Naive thymus-derived CD8-positive, alpha-beta T cell (primary cell): Measurements from ENCODE around the gene PAX5. TPM values are rescaled to one million over a fixed set of nuclear protein-coding genes. Genes with fewer than 3 reads are reported as not detected.

ENCODE experiments used
- ATAC-seq, 2 donors: fragments of 150-1000 bp; cut with Tn5 transposase in 1 of 2; sonication (Bioruptor Pico), chemical (Tn5 transposase) in 1 of 2; 1 replicate in 1 of 2; 2 replicates in 1 of 2; pipeline ENCODE4 v1.10.0; 2021; ENCODE audit warnings: mild to moderate bottlenecking in 2 of 2, moderate library complexity in 2 of 2
- POLR2A ChIA-PET: fragments of 350-600 bp; sonication (Branson Sonifier 250); formaldehyde crosslinking; loops from one replicate; lab custom pipeline; 2021; ENCODE audit warnings: antibody characterized with exemption; lab: Charles Lee
- DNase-seq, 10 donors: peaks; one replicate each; pipeline versions ENCODE4 v3.0.0 to v3.0.0-alpha.2; 2020 to 2022
- H3K27ac Mint-ChIP-seq, 10 donors: one replicate each; pipeline ENCODE4 v1.8.0; 2020 to 2022; ENCODE audit warnings: mild to moderate bottlenecking in 10 of 10, mixed read lengths in 10 of 10, moderate library complexity in 4 of 10, inconsistent platforms in 1 of 10
- H3K27me3 Mint-ChIP-seq, 5 donors: one replicate each; pipeline ENCODE4 v1.8.0; 2021 to 2022; ENCODE audit warnings: mixed read lengths in 5 of 5
- H3K36me3 Mint-ChIP-seq, 3 donors: one replicate each; pipeline ENCODE4 v1.8.0; 2020 to 2022; ENCODE audit warnings: mixed read lengths in 3 of 3, mild to moderate bottlenecking in 2 of 3, inconsistent platforms in 1 of 3
- H3K4me1 Mint-ChIP-seq, 4 donors: one replicate each; pipeline ENCODE4 v1.8.0; 2021 to 2022; ENCODE audit warnings: mixed read lengths in 4 of 4
- H3K4me3 Mint-ChIP-seq, 10 donors: one replicate each; pipeline ENCODE4 v1.8.0; 2020 to 2022; ENCODE audit warnings: mild to moderate bottlenecking in 10 of 10, mixed read lengths in 10 of 10, moderate library complexity in 6 of 10, inconsistent platforms in 1 of 10
- H3K9me3 Mint-ChIP-seq, 9 donors: one replicate each; pipeline ENCODE4 v1.8.0; 2020 to 2022; ENCODE audit warnings: mixed read lengths in 9 of 9, mild to moderate bottlenecking in 3 of 9, inconsistent platforms in 1 of 9, moderate library complexity in 1 of 9
- polyA plus RNA-seq, 3 donors: library from polyadenylated mRNA; unstranded; fragments of 300-500 nt; fragmentation: Illumina TruSeq; gene quantifications; one replicate each; pipeline ENCODE4 v1.2.3, GENCODE V29; 2021
- total RNA-seq, 8 experiments: library from RNA in 2 of 8; stranded (reverse) in 2 of 8; gene quantifications; one replicate each; pipeline ENCODE4 v1.2.3 and lab custom pipeline; 2021 to 2026

The PAX5 gene
- total and polyA plus RNA-seq, 5 experiments from 2014 or later = 0.12 to 8.7 (median 8.5) TPM; not detected in 2

DNA sequence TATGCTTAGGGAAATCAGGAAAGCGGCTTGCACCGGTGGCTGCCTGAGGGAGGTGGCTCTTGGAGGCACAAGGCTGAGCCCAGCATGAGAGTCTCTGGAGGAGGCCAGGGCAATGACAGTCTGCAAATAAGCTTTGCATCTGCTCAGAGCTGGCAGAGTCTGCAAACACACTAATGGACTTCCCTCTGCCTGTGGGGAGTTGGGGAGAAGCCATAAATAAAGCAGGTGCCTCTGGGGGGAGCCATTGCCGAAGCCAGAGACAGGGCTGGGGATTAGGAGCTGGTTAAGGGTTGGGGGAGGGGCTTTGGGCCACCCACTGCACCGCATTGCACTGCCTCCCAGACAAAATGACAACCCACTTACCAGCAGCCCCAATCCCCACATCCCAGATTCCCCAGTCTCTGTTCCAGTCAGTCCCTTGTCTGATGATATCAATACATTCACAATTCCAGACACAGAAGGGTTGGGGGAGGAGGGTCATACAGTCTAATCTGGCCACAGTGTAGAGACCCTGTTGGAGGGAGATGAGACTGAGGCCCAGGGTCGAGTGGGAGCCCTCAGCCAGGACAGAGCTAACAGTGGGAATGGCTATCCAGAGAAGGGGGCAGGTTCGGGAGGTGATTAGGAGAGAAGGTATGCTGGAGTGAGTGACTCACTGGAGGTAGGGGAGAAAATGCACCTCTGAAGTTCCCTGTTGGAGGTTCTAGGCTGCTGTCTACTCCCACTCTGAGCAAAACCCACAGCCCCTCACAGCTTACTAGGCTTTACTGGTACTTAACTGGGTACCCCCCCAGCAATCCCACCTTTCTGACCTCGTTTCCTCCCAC is 53.7 kb downstream of the PAX5 start:
- no peaks in the 10 kb centered on the region for H3K9me3 Mint-ChIP-seq
- no peaks in the 10 kb centered on the region for H3K36me3 Mint-ChIP-seq
- POLR2A ChIA-PET = no interaction called here
- peak overlapping the region in 1 of 10 donors; percentile 30 for H3K27ac Mint-ChIP-seq
- ATAC-seq = no peak
- no peak for DNase-seq
- H3K27me3 Mint-ChIP-seq = peaks cover 22 to 80% (median 33%) of the 10 kb centered on the region in 5 donors
- no peak overlapping the region for H3K4me3 Mint-ChIP-seq
- peaks cover 0 to 9% (median 2%) of the 10 kb centered on the region in 4 donors for H3K4me1 Mint-ChIP-seq

DNA sequence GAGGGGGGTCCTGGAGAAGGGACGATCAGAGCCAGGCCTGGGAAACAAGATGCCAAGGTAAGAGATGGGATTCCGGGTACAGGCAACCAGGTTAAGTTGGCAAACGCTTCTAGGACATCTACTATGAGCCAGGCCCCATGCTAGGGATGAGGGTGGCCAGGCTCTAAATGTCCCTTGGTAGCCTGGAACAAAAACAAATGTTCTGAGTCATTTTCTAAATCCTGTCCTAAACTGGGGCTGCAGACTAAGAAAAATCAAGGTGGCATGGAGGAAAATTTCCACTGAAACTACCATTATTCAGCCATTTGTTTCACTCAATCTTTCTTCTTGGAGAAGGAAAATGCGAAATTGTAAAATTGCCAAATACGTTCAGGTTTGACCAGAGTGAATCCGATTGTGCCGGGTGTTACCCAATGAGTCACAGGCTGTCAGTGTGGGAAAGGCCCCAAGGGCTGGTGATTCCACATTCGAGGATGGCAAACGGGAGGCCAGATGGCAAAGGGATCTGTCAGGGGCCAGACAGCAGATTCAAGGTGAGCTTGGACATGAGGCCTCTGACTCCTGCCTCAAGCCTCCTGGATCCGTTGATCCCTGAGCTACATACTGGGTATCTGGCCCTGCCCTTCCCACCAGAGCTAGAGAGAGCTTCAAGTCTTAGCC is 57.6 kb downstream of the PAX5 start:
- H3K27ac Mint-ChIP-seq = no peak overlapping the region
- ATAC-seq = no peak
- POLR2A ChIA-PET = no interaction called here
- peaks cover 0 to 4% (median 0%) of the 10 kb centered on the region in 4 donors for H3K4me1 Mint-ChIP-seq
- H3K36me3 Mint-ChIP-seq = no peaks in the 10 kb centered on the region
- H3K9me3 Mint-ChIP-seq = no peaks in the 10 kb centered on the region
- DNase-seq = peak in 1 of 10 donors; percentile 2
- H3K4me3 Mint-ChIP-seq = no peak overlapping the region
- H3K27me3 Mint-ChIP-seq = peaks cover 11 to 50% (median 16%) of the 10 kb centered on the region in 5 donors

DNA sequence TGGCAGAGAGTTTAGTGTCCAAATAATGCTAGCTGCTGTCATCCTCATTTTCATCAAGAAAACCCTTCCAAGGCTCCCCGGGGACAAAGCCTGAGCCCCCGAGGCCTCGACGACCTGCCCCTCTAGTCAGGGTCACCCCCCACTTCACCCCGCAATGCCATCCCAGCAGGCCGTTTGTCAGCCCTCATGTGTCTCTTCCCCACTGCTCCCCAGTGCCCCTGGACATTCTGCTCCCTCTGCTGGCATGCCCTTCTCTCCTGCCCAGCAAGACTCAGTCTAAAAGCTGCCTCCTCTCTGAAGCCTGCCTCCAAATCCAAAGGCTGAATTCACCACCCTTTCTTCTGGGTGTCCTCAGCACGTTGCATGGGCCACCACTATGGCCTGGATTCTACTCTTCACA is 59.3 kb downstream of the PAX5 start:
- no peaks in the 10 kb centered on the region for H3K9me3 Mint-ChIP-seq
- H3K27ac Mint-ChIP-seq = peak overlapping the region in 1 of 10 donors; percentile 22
- DNase-seq = peak in 1 of 10 donors; percentile 16
- no peak overlapping the region for H3K4me3 Mint-ChIP-seq
- POLR2A ChIA-PET = no interaction called here
- no peaks in the 10 kb centered on the region for H3K36me3 Mint-ChIP-seq
- no peak for ATAC-seq
- peaks cover 6 to 32% (median 14%) of the 10 kb centered on the region in 5 donors for H3K27me3 Mint-ChIP-seq
- peaks cover 0 to 4% (median 0%) of the 10 kb centered on the region in 4 donors for H3K4me1 Mint-ChIP-seq

DNA sequence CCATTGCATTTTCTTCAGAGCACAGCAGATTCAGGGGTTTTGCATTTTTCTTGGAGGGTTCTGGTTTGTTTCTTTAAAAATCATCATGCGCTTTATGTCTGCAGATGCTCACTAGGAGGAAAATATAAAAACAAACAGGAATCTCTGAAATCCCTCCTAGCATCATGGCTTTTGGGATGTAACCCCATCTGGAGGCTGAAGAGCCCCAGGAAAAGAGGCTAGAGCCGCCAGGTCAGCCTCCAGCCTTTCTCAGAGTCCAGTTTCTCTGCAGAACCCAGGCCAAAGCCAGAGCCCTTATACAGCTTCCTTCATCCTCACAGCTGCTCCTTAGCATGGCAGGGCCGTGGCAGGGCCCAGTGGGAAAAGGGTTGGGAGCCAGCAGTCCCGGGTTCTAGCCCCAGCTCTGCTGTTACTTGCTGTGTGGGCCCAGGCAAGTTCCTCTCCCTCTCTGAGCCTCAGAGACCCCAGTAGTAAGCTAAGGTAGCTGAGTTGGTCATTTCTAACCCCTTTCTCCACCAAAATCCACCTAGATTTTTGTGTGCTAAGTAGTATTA is 62.1 kb downstream of the PAX5 start:
- DNase-seq = no peak
- ATAC-seq = no peak
- POLR2A ChIA-PET = no interaction called here
- Mint-ChIP-seq H3K4me3 (no peak overlapping the region), H3K27ac (no peak overlapping the region), H3K27me3 (peaks cover 5 to 22% (median 13%) of the 10 kb centered on the region in 5 donors), H3K9me3 (no peaks in the 10 kb centered on the region), H3K36me3 (no peaks in the 10 kb centered on the region), H3K4me1 (peaks cover 0 to 6% (median 2%) of the 10 kb centered on the region in 4 donors)

DNA sequence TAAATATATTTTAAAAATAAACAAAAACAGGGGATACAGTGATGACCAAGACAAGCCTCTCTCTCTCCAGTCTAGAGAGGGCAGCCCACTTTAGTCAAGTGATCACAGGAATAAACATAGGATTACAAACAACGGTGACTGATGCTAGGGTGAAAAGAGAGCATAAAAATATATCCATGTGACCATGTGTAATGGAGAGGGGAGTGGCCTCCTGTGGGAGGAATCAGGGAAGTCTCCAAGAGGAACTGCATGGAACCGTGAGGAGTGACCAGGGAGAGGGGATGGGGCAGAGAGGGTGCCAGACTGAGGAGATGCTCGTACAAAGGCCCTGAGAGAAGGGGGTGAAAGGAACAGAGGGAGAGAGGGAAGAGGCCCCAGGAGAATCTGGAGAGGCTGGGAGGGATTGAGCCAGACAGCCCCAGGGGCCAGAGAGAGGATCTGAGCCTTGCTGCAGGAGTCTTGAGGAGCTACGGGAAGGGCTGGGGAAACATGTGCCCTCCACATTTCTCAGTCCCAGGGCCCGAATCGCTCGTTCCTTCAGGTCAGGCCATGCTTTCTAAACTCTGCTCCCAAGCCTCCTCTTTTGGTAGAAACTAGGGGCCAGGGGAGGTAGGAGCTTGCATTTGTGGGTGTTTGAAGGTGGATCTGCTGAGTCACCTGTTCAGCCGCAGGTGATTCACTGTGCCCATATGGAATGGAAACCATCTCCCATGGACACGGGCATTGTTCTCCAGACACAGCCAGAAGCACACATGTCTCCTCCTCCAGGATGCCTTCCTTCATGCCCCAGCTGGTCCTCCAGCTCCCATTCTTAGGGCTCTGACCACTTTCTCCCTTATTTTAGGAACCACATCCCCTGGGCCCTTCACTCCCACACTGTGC is 63.8 kb downstream of the PAX5 start:
- H3K27ac Mint-ChIP-seq = peak overlapping the region in 1 of 10 donors; percentile 20
- ATAC-seq = no peak

DNA sequence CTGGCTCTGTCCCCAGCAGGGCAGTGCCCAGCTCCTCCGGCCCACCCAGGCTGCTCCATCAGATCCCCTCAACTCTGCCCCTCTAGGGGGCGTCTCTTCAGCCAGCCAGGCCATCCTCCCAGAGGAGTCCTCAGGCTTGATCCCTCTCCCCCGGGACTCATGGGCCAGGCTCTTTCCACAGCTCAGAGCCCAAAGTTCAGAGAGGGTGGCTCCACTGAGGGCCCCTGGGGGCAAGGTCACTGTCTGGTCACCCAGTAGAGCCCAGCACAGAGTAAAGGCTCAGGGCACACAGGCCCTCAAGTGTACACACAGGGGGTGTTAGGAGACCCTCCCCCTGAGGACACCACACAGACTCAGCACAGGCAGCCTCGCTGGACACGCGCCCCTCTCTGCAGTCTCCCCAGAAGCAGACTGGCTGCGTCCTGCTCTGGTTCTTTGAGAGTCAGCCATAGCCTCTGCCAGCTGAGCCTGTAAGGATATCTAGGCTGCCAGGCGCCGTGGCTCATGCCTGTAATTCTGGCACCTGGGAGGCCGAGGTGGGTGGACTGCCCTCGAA is 64.8 kb downstream of the PAX5 start:
- no peak for DNase-seq
- POLR2A ChIA-PET = no interaction called here
- peaks cover 0 to 9% (median 2%) of the 10 kb centered on the region in 5 donors for H3K27me3 Mint-ChIP-seq
- H3K36me3 Mint-ChIP-seq = no peaks in the 10 kb centered on the region
- ATAC-seq = no peak
- H3K4me1 Mint-ChIP-seq = peaks cover 0 to 6% (median 0%) of the 10 kb centered on the region in 4 donors
- H3K27ac Mint-ChIP-seq = no peak overlapping the region
- no peaks in the 10 kb centered on the region for H3K9me3 Mint-ChIP-seq
- no peak overlapping the region for H3K4me3 Mint-ChIP-seq

More for the DNA sequence above, 63.8 kb downstream of the PAX5 start:
- DNase-seq = no peak
- POLR2A ChIA-PET = no interaction called here
- Mint-ChIP-seq H3K4me1 (peaks cover 0 to 6% (median 2%) of the 10 kb centered on the region in 4 donors), H3K4me3 (no peak overlapping the region), H3K36me3 (no peaks in the 10 kb centered on the region), H3K9me3 (no peaks in the 10 kb centered on the region), H3K27me3 (peaks cover 1 to 13% (median 8%) of the 10 kb centered on the region in 5 donors)

DNA sequence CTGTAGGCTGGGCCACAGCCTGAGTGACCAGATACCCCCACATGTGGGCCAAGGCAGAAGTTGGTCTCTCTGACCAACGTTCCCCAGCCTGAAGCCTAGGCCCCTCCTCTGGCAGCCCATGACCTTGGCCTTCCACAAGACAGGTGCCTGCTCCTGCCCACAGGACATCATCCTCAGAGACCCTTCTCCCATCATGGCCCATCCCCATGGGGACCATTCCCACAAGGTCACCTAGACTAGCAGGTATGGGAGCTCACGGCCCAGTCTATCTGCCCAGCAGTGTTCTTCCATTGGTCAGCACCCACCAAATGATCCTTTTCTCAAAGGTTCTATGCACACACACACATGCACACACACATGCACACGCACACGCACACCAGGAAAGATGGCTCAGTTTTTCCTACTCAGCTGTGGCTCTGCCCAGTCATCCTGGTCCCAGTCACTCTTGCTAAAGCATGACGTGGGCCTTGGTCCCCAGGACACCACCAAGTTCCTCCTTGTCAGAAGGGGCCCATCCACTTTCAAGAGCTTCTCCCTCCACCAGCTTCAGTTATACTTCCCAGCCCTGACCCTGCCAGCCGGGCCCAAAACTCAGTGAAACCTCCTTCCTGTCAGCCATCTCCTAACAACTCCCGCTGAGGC is 65.4 kb downstream of the PAX5 start:
- DNase-seq (no peak), ATAC-seq (no peak)
- no peak overlapping the region for H3K4me3 Mint-ChIP-seq
- no peak overlapping the region for H3K27ac Mint-ChIP-seq
- H3K36me3 Mint-ChIP-seq = no peaks in the 10 kb centered on the region
- H3K4me1 Mint-ChIP-seq = peaks cover 0 to 6% (median 0%) of the 10 kb centered on the region in 4 donors
- POLR2A ChIA-PET = no interaction called here
- H3K9me3 Mint-ChIP-seq = no peaks in the 10 kb centered on the region
- peaks cover 1 to 9% (median 5%) of the 10 kb centered on the region in 5 donors for H3K27me3 Mint-ChIP-seq

DNA sequence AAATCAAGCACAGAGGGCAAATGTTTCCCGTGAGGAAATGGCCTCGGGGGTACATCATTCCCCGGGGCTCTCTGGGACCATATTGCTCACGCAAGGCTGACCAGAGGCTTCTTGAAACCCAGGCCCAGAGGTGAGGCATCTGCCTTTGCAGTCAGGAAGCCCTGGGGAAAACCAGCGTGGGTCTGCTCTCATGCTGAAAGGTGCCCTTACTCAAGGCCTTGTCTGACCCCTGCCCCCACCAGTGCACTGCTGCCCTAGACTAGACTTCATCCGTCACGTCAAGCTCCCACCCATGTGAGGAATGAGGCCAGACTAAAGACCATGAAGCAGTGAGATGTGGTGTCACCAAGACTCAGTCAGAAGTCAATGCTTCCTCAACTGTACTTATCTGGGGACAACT is 66.1 kb downstream of the PAX5 start:
- Mint-ChIP-seq H3K27me3 (peaks cover 1 to 14% (median 10%) of the 10 kb centered on the region in 5 donors), H3K4me1 (peaks cover 0 to 6% (median 0%) of the 10 kb centered on the region in 4 donors), H3K9me3 (no peaks in the 10 kb centered on the region), H3K36me3 (no peaks in the 10 kb centered on the region), H3K4me3 (no peak overlapping the region), H3K27ac (no peak overlapping the region)
- ATAC-seq = no peak
- POLR2A ChIA-PET = no interaction called here
- DNase-seq = no peak

DNA sequence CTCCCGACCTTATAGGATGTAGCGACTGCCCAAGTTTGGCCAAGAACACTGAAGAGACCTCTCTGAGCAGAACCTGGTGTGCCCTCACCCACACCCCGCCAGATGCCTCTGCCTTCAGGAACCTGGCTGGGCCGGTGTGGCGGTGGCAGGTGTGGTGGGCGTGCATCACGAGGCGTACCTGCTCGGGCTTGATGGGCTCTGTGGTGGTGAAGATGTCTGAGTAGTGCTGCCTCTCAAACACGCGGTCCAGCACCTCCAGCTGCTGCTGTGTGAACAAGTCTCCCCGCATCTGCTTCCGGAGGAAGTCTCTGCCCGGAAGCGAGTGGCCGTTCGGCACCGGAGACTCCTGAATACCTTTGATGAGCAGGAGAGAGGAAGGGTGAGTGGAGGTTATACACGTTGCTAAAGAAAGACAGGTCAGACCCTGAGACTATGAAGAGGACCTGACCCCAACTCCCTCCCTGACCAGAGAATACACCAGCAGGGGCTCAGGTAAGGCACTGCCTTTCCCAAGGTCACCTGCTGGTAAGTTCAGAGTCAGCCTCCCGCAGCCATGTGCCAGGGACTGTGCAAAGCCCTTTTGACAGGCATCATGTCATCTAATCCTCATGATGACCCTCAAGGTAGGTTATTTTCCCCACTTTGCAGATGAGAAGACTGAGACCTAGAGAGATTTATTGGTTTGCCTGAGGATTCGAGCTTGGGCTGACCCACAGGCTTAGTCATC is 67.5 kb downstream of the PAX5 start:
- Mint-ChIP-seq H3K9me3 (no peaks in the 10 kb centered on the region), H3K4me3 (no peak overlapping the region), H3K4me1 (peaks cover 0 to 6% (median under 1%) of the 10 kb centered on the region in 4 donors)

DNA sequence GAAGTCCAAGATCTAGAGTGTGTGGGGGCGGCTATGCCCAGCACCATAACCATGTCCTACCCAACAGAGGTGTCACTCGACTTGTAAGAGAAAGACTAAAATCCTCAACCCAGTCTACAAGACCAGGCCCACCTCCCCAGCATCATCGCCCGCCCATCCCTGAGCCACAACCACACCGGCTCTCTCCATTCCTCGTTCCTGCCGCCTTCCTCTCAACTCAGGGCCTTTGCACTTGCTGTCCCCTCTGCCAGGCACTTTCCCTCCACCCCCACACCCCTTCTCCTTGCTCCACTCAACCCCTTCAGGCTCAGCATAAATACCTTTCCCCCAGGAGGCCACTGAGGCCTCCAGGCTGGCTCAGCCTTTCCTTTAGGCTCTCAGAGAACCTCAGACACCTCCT is 69.3 kb downstream of the PAX5 start:
- DNase-seq (peak in 1 of 10 donors; percentile 3), ATAC-seq (no peak)
- POLR2A ChIA-PET = no interaction called here
- no peak overlapping the region for H3K27ac Mint-ChIP-seq
- peaks cover 0 to 8% (median 4%) of the 10 kb centered on the region in 4 donors for H3K4me1 Mint-ChIP-seq
- H3K4me3 Mint-ChIP-seq = no peak overlapping the region
- H3K9me3 Mint-ChIP-seq = no peaks in the 10 kb centered on the region
- peaks cover 0 to 35% (median 21%) of the 10 kb centered on the region in 5 donors for H3K27me3 Mint-ChIP-seq
- no peaks in the 10 kb centered on the region for H3K36me3 Mint-ChIP-seq

More for the DNA sequence above, 67.5 kb downstream of the PAX5 start:
- ATAC-seq (no peak), DNase-seq (no peak)
- Mint-ChIP-seq H3K27ac (peak overlapping the region in 1 of 10 donors; percentile 7), H3K27me3 (peaks cover 0 to 22% (median 9%) of the 10 kb centered on the region in 5 donors), H3K36me3 (no peaks in the 10 kb centered on the region)
- POLR2A ChIA-PET = no interaction called here

DNA sequence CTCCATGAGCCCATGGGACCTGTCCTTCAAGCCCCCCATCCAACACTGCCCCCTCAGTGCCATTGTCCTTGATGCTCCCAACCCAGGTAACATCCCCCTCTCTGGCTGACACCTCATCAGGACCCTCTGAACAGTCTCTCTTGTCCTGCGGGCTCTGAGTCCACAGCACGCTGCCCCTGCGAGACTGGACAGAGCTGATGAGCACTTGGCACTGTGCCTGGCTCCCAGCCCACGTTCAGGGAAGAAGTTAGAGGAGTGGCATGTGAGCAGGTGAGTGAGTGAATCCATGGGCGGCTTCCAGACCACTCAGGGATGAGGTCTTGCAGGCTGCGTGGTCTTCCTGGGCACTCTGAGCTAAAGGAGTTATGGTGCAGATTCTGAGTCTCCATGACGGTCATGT is 70.7 kb downstream of the PAX5 start:
- Mint-ChIP-seq H3K36me3 (no peaks in the 10 kb centered on the region), H3K4me1 (peaks cover 0 to 8% (median 1%) of the 10 kb centered on the region in 4 donors), H3K9me3 (no peaks in the 10 kb centered on the region), H3K27me3 (peaks cover 3 to 49% (median 24%) of the 10 kb centered on the region in 5 donors), H3K4me3 (no peak overlapping the region), H3K27ac (no peak overlapping the region)
- ATAC-seq (no peak), DNase-seq (no peak)
- POLR2A ChIA-PET = no interaction called here
